CD14-positive monocyte (primary cell): ENCODE data around the gene ZNF827. TPM values are rescaled to one million over a fixed set of nuclear protein-coding genes. Genes with fewer than 3 reads are reported as not detected.

Source experiments
- DNase-seq, 3 donors: peaks; one replicate each; pipeline ENCODE4 v3.0.0-alpha.2; 2011 to 2022
- H2AFZ ChIP-seq: 2 replicates; pipeline ENCODE4 v1.6.0; 2012; ENCODE audit warnings: mild to moderate bottlenecking, low read depth, low read length, inconsistent platforms; ENCODE audit not compliant: insufficient read depth, poor library complexity, severe bottlenecking
- H3K27ac ChIP-seq, 2 donors: 1 replicate in 1 of 2; 2 replicates in 1 of 2; pipeline ENCODE4 v1.5.1; 2012 to 2013; ENCODE audit warnings: low read length in 2 of 2, control low read depth in 1 of 2, inconsistent platforms in 1 of 2, low read depth in 1 of 2, mild to moderate bottlenecking in 1 of 2
- H3K27me3 ChIP-seq, 2 donors: one replicate each; pipeline versions ENCODE4 v1.6.0 to v1.6.1; 2011 to 2013; ENCODE audit warnings: low read length in 2 of 2; ENCODE audit not compliant: control insufficient read depth in 2 of 2, insufficient read depth in 2 of 2
- H3K36me3 ChIP-seq, 2 donors: replicated peaks in 1 of 2; 1 replicate in 1 of 2; 2 replicates in 1 of 2; pipeline versions ENCODE4 v1.5.1 to v1.6.1; 2012 to 2013; ENCODE audit warnings: low read length in 2 of 2, control low read depth in 1 of 2, inconsistent platforms in 1 of 2, mild to moderate bottlenecking in 1 of 2; ENCODE audit not compliant: insufficient read depth in 2 of 2, control insufficient read depth in 1 of 2
- H3K4me1 ChIP-seq, 2 donors: 1 replicate in 1 of 2; 2 replicates in 1 of 2; pipeline versions ENCODE4 v1.5.1 to v1.6.1; 2012 to 2013; ENCODE audit warnings: low read length in 2 of 2, control low read depth in 1 of 2, inconsistent platforms in 1 of 2, mild to moderate bottlenecking in 1 of 2, moderate library complexity in 1 of 2; ENCODE audit not compliant: insufficient read depth in 2 of 2, control insufficient read depth in 1 of 2
- H3K4me2 ChIP-seq: replicated peaks from 2 replicates; pipeline ENCODE3; 2012; ENCODE audit warnings: low read length, moderate library complexity, mild to moderate bottlenecking; ENCODE audit not compliant: poor library complexity, severe bottlenecking; ENCODE audit errors: extremely low read depth
- H3K4me3 ChIP-seq, 3 experiments: fragments of 200-600 bp in 1 of 3; sonication (generic) in 1 of 3; replicated peaks in 1 of 3; 1 replicate in 2 of 3; 2 replicates in 1 of 3; pipeline ENCODE4 v1.5.1; 2011 to 2013; ENCODE audit warnings: low read length in 3 of 3, mild to moderate bottlenecking in 3 of 3, control low read depth in 2 of 3, low read depth in 2 of 3, inconsistent platforms in 1 of 3, moderate library complexity in 1 of 3
- H3K79me2 ChIP-seq: 2 replicates; pipeline ENCODE4 v1.6.0; 2012; ENCODE audit warnings: mild to moderate bottlenecking, control low read depth, inconsistent platforms, low read length, moderate library complexity; ENCODE audit not compliant: insufficient read depth
- H3K9ac ChIP-seq: 2 replicates; pipeline ENCODE4 v1.6.0; 2017; ENCODE audit warnings: low read length, mild to moderate bottlenecking; ENCODE audit not compliant: insufficient read depth, poor library complexity, severe bottlenecking
- H3K9me3 ChIP-seq, 2 donors: replicated peaks in 1 of 2; 1 replicate in 1 of 2; 2 replicates in 1 of 2; pipeline versions ENCODE4 v1.5.1 to v1.6.1; 2012 to 2013; ENCODE audit warnings: low read length in 2 of 2, control low read depth in 1 of 2; ENCODE audit not compliant: control insufficient read depth in 1 of 2, insufficient read depth in 1 of 2
- H4K20me1 ChIP-seq: 2 replicates; pipeline ENCODE4 v1.6.0; 2012; ENCODE audit warnings: mild to moderate bottlenecking, low read length, control low read depth, moderate library complexity; ENCODE audit not compliant: insufficient read depth
- H3K27ac Mint-ChIP-seq, 7 donors: one replicate each; pipeline ENCODE4 v1.8.0; 2020; ENCODE audit warnings: mild to moderate bottlenecking in 7 of 7, mixed read lengths in 7 of 7, moderate library complexity in 6 of 7, inconsistent platforms in 2 of 7
- H3K27me3 Mint-ChIP-seq, 3 donors: one replicate each; pipeline ENCODE4 v1.8.0; 2021 to 2022; ENCODE audit warnings: low read depth in 3 of 3, mild to moderate bottlenecking in 3 of 3, mixed read lengths in 3 of 3, moderate library complexity in 3 of 3, inconsistent platforms in 1 of 3
- H3K36me3 Mint-ChIP-seq, 2 donors: one replicate each; pipeline ENCODE4 v1.8.0; 2020; ENCODE audit warnings: mixed read lengths in 2 of 2, inconsistent platforms in 1 of 2, mild to moderate bottlenecking in 1 of 2
- H3K4me1 Mint-ChIP-seq: one replicate; pipeline ENCODE4 v1.8.0; 2020; ENCODE audit warnings: mild to moderate bottlenecking, mixed read lengths
- H3K4me3 Mint-ChIP-seq, 2 donors: one replicate each; pipeline ENCODE4 v1.8.0; 2020; ENCODE audit warnings: mild to moderate bottlenecking in 2 of 2, mixed read lengths in 2 of 2, moderate library complexity in 1 of 2
- H3K9me3 Mint-ChIP-seq, 7 donors: one replicate each; pipeline ENCODE4 v1.8.0; 2020 to 2022; ENCODE audit warnings: mixed read lengths in 7 of 7, mild to moderate bottlenecking in 6 of 7, moderate library complexity in 6 of 7, inconsistent platforms in 2 of 7
- CTCF ChIP-seq: fragments of 200-600 bp; IDR thresholded peaks from one replicate; pipeline ENCODE4 v1.8.0; 2022; ENCODE audit warnings: antibody characterized with exemption, mild to moderate bottlenecking
- WGBS: methylation state at CpG from one replicate; pipeline ENCODE4 v1.1.5; 2013; ENCODE audit warnings: missing lambda C conversion rate; ENCODE audit not compliant: insufficient coverage; 5-methylcytosine and 5-hydroxymethylcytosine counted together
- intact Hi-C, 2 donors: fragments of 100-400 bp; cut with micrococcal nuclease; formaldehyde crosslinking; loops; one replicate each; pipeline versions ENCODE4 v1.15.0 to v1.15.1; 2023
- polyA plus RNA-seq, 3 donors: library from polyadenylated mRNA; depleted of rRNA in 1 of 3; unstranded in 2 of 3; stranded (reverse) in 1 of 3; fragments of 300-500 nt in 2 of 3; fragments of >200 nt in 1 of 3; fragmentation: Illumina TruSeq in 2 of 3; gene quantifications; 1 replicate in 2 of 3; 2 replicates in 1 of 3; pipeline ENCODE4 v1.2.3, GENCODE V29; 2012 to 2021

Gene ZNF827
- polyA plus RNA-seq, 3 donors, result 0.04 TPM; not detected in 2

GRCh38 chr4:145909281-145909715, 29.3 kb downstream of the ZNF827 start:
- H3K4me3 Mint-ChIP-seq, result peak overlapping the region; percentile 66 to 77
- no peaks in the 10 kb centered on the region for H3K9me3 Mint-ChIP-seq
- Histone ChIP-seq H3K36me3 (no peaks in the 10 kb centered on the region), H3K4me3 (peak overlapping the region in 1 of 3 experiments; percentile 39), H3K79me2 (no peaks in the 10 kb centered on the region), H3K4me1 (no peaks in the 10 kb centered on the region), H3K9me3 (no peaks in the 10 kb centered on the region), H4K20me1 (no peaks in the 10 kb centered on the region), H3K4me2 (no peak overlapping the region), H3K27ac (no peak overlapping the region), H3K9ac (no peak overlapping the region), H3K27me3 (no peaks in the 10 kb centered on the region), H2AFZ (no peak overlapping the region)
- intact Hi-C loops, result no loop called here
- no peaks in the 10 kb centered on the region for H3K27me3 Mint-ChIP-seq
- WGBS, result 72% methylated on average over 3 of the region's 7 CpGs
- no peaks in the 10 kb centered on the region for H3K36me3 Mint-ChIP-seq
- no peak for TF ChIP-seq CTCF
- peaks cover 9% of the 10 kb centered on the region for H3K4me1 Mint-ChIP-seq
- H3K27ac Mint-ChIP-seq, result peak overlapping the region in 1 of 7 donors; percentile 60
- DNase-seq, result peak in 2 of 3 donors; percentile 24 to 44

GRCh38 chr4:145907812-145908211, 30.8 kb downstream of the ZNF827 start:
- no peak overlapping the region for H3K27ac Mint-ChIP-seq
- Histone ChIP-seq H4K20me1 (no peaks in the 10 kb centered on the region), H3K27me3 (no peaks in the 10 kb centered on the region), H2AFZ (no peak overlapping the region), H3K4me1 (no peaks in the 10 kb centered on the region), H3K9me3 (no peaks in the 10 kb centered on the region), H3K79me2 (no peaks in the 10 kb centered on the region), H3K36me3 (no peaks in the 10 kb centered on the region), H3K9ac (no peak overlapping the region), H3K27ac (no peak overlapping the region), H3K4me3 (no peak overlapping the region), H3K4me2 (no peak overlapping the region)
- intact Hi-C loops, result no loop called here
- TF ChIP-seq CTCF, result no peak
- no peak for DNase-seq
- WGBS, result no CpG with 5 or more reads among the region's 3 CpGs
- no peaks in the 10 kb centered on the region for H3K36me3 Mint-ChIP-seq
- H3K4me1 Mint-ChIP-seq, result peaks cover 9% of the 10 kb centered on the region
- H3K4me3 Mint-ChIP-seq, result no peak overlapping the region
- no peaks in the 10 kb centered on the region for H3K27me3 Mint-ChIP-seq
- no peaks in the 10 kb centered on the region for H3K9me3 Mint-ChIP-seq
